ENCODE results near the gene MARCHF11. TPM values are rescaled to one million over a fixed set of nuclear protein-coding genes. Genes with fewer than 3 reads are reported as not detected.
A peak's percentile ranks its signal among the peaks of the same experiment; 100 is the strongest.

Gene MARCHF11, protein sequence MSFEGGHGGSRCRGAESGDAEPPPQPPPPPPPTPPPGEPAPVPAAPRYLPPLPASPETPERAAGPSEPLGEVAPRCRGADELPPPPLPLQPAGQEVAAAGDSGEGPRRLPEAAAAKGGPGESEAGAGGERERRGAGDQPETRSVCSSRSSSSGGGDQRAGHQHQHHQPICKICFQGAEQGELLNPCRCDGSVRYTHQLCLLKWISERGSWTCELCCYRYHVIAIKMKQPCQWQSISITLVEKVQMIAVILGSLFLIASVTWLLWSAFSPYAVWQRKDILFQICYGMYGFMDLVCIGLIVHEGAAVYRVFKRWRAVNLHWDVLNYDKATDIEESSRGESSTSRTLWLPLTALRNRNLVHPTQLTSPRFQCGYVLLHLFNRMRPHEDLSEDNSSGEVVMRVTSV
- not detected for total RNA-seq (2013)
- polyA plus RNA-seq (not detected), polyA minus RNA-seq (not detected in 2 replicates), total RNA-seq (0 to 0.11 (median 0) reads per million in 11 experiments)

- no peaks in the 10 kb centered on the region for H3K4me1 Mint-ChIP-seq
- no peak within 1 kb of the TSS for H3K27ac Mint-ChIP-seq
- Histone ChIP-seq H3K79me2 (ENCODE audit: insufficient read depth, low read length) (no peaks in the 10 kb centered on the region), H3K4me1 (ENCODE audit: control insufficient read depth in 1 of 2, insufficient read depth in 2 of 2, low read length in 2 of 2) (no peaks in the 10 kb centered on the region), H3K9ac (ENCODE audit: insufficient read depth, low read length, poor library complexity, severe bottlenecking) (no peak within 1 kb of the TSS), H3K27ac (ENCODE audit: low read depth in 1 of 2, low read length in 2 of 2) (no peak within 1 kb of the TSS), H3K4me2 (replicated peaks; ENCODE audit: extremely low read depth, low read length, poor library complexity, severe bottlenecking) (no peak within 1 kb of the TSS), H3K36me3 (replicated peaks in 1 of 2; ENCODE audit: control insufficient read depth in 1 of 2, insufficient read depth in 2 of 2, low read length in 2 of 2) (no peaks in the 10 kb centered on the region), H2AFZ (ENCODE audit: insufficient read depth, low read depth, low read length, poor library complexity, severe bottlenecking) (no peak within 1 kb of the TSS), H4K20me1 (ENCODE audit: insufficient read depth, low read length) (no peaks in the 10 kb centered on the region), H3K27me3 (ENCODE audit: control insufficient read depth in 2 of 2, insufficient read depth in 2 of 2, low read length in 2 of 2) (peaks cover 20 to 42% of the 10 kb centered on the region in 2 donors), H3K9me3 (replicated peaks in 1 of 2; ENCODE audit: control insufficient read depth in 1 of 2, insufficient read depth in 1 of 2, low read length in 2 of 2) (peaks cover 0 to 4% of the 10 kb centered on the region in 2 donors), H3K4me3 (replicated peaks in 1 of 3; ENCODE audit: low read depth in 2 of 3, low read length in 3 of 3) (no peak within 1 kb of the TSS)
- no peak for DNase-seq
- 1% methylated on average over 34 of the region's 59 CpGs for WGBS (ENCODE audit: insufficient coverage)
- H3K9me3 Mint-ChIP-seq: peaks cover 0 to 13% (median 6%) of the 10 kb centered on the region in 7 donors
- no peak for TF ChIP-seq CTCF (IDR thresholded peaks at IDR 0.05)
- peaks cover 0 to 1% of the 10 kb centered on the region in 2 donors for H3K36me3 Mint-ChIP-seq
- peaks cover 29 to 39% (median 38%) of the 10 kb centered on the region in 3 donors for H3K27me3 Mint-ChIP-seq (ENCODE audit: low read depth in 3 of 3)
- H3K4me3 Mint-ChIP-seq: peak within 1 kb of the TSS in 1 of 2 donors; percentile 76
- intact Hi-C loops (cut with micrococcal nuclease): no loop called here
Measured at GRCh38 chr5:16179511-16179935, at the start of gene MARCHF11. Gene MARCHF11 (minus strand): TSS chr5:16179791. CDS start chr5:16179575, 216 bp downstream.

DNA sequence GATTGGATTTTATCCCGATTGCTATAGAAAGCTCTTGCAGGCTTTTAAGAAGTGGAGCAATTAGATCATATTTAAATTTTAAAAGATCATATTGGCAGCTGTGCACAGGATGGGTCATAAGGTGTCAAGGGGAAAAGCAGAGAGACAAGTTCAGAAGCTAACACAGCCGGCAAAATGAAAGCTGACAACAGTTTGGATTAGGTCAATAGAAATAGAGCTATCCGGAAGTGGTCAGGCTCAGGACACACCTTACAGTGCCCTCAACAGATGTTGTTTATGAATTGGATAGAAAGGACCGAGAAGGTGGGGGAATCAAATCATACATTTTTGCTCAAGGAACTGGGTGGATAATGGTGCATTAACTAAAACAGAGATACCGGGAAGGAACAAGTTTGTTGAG, 46.3 kb upstream of the MARCHF11 start:
- H3K36me3 Mint-ChIP-seq: no peaks in the 10 kb centered on the region
- peaks cover 0 to 9% (median under 1%) of the 10 kb centered on the region in 7 donors for H3K9me3 Mint-ChIP-seq
- H3K27me3 ChIP-seq (ENCODE audit: control insufficient read depth in 2 of 2, insufficient read depth in 2 of 2, low read length in 2 of 2): no peaks in the 10 kb centered on the region
- DNase-seq: no peak
- H3K27ac Mint-ChIP-seq: no peak overlapping the region
- peaks cover 7% of the 10 kb centered on the region in 2 donors for H3K9me3 ChIP-seq (replicated peaks in 1 of 2; ENCODE audit: control insufficient read depth in 1 of 2, insufficient read depth in 1 of 2, low read length in 2 of 2)
- no peak overlapping the region for H3K27ac ChIP-seq (ENCODE audit: low read depth in 1 of 2, low read length in 2 of 2)
- H3K4me1 ChIP-seq (ENCODE audit: control insufficient read depth in 1 of 2, insufficient read depth in 2 of 2, low read length in 2 of 2): no peaks in the 10 kb centered on the region
- H3K4me2 ChIP-seq (replicated peaks; ENCODE audit: extremely low read depth, low read length, poor library complexity, severe bottlenecking): no peak overlapping the region
- intact Hi-C loops (cut with micrococcal nuclease): no loop called here
- no peaks in the 10 kb centered on the region for H4K20me1 ChIP-seq (ENCODE audit: insufficient read depth, low read length)
- TF ChIP-seq CTCF (IDR thresholded peaks at IDR 0.05): no peak
- no peak overlapping the region for H2AFZ ChIP-seq (ENCODE audit: insufficient read depth, low read depth, low read length, poor library complexity, severe bottlenecking)
- 82% methylated on average over 3 of the region's 5 CpGs for WGBS (ENCODE audit: insufficient coverage)
- no peak overlapping the region for H3K9ac ChIP-seq (ENCODE audit: insufficient read depth, low read length, poor library complexity, severe bottlenecking)
- H3K27me3 Mint-ChIP-seq (ENCODE audit: low read depth in 3 of 3): no peaks in the 10 kb centered on the region
- H3K4me1 Mint-ChIP-seq: no peaks in the 10 kb centered on the region
- no peaks in the 10 kb centered on the region for H3K79me2 ChIP-seq (ENCODE audit: insufficient read depth, low read length)
- no peaks in the 10 kb centered on the region for H3K36me3 ChIP-seq (replicated peaks in 1 of 2; ENCODE audit: control insufficient read depth in 1 of 2, insufficient read depth in 2 of 2, low read length in 2 of 2)
- H3K4me3 ChIP-seq (replicated peaks in 1 of 3; ENCODE audit: low read depth in 2 of 3, low read length in 3 of 3): no peak overlapping the region
- H3K4me3 Mint-ChIP-seq: no peak overlapping the region
